ENCODE measurements around the gene GPI. TPM values are rescaled to one million over a fixed set of nuclear protein-coding genes. Genes with fewer than 3 reads are reported as not detected.

The GPI gene
- total and polyA plus RNA-seq, 9 donors, result 70.1 to 187 (median 124) TPM

DNA sequence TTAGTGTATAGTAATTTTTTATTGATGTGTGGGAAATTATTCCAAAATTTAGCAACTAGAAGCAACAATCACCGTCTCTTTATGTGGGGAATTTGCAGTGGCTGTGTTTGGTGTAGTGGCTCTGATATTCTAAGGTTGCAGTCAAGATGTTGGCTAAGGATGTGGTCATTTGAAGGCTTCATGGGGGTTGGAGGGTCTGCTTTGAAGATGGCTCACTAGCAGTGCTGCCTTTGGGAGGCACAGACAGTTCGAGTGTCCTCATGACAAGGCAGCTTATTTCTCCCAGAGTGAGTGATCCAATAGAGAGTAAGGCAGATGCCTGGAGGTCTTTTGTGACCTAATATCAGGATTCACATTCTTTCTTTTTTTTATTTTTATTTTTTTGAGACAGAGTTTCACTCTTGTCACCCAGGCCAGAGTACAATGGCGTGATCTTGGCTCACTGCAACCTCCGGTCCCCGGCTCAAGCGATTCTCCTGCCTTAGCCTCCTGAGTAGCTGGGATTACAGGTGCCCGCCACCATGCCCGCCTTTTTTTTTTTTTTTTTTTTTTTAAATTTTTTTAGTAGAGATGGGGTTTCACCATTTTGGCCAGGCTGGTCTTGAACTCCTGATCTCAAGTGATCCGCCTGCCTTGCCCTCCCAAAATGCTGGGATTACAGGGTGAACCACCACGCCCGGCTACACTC, 8.7 kb downstream of the GPI start:
- 95 to 97% (median 97%) methylated on average over 11 of the region's 11 CpGs for WGBS, 3 donors
- Histone ChIP-seq H3K4me3 (no peak overlapping the region), H3K9me3 (no peaks in the 10 kb centered on the region), H3K36me3 (no peaks in the 10 kb centered on the region), H3K4me1 (ENCODE audit: insufficient read depth) (no peaks in the 10 kb centered on the region), H3K27me3 (no peaks in the 10 kb centered on the region), H3K27ac (no peak overlapping the region)
- TF ChIP-seq POLR2A (IDR thresholded peaks at IDR 0.05), result no peak
- TF ChIP-seq EP300 (IDR thresholded peaks at IDR 0.05), result no peak
- TF ChIP-seq CTCF (IDR thresholded peaks at IDR 0.05), result no peak
- no peak for DNase-seq
- intact Hi-C loops (cut with DNase I), result no loop called here

DNA sequence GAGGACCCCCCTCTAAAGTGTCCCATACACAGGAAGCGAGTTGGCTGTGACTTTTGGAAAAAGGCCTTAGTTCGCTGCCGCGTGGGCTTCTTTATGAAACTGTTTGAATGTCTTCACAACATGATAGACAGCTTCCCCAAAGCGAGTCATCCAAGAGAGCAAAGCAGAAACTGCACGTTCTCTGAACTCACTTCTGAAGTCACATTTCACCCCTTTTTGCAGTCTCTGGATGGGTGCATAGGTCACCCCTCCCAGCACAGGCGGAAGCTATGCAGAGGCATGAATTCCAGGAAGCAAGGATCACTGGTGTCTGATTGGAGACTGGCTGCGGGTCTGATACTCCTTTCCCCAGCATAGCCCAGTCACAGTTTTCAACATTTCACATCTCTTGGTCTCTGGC, 10.6 kb downstream of the GPI start:
- 83 to 92% (median 83%) methylated on average over 8 of the region's 8 CpGs for WGBS, 3 donors
- Histone ChIP-seq H3K27ac (no peak overlapping the region), H3K9me3 (no peaks in the 10 kb centered on the region), H3K36me3 (no peaks in the 10 kb centered on the region), H3K4me3 (no peak overlapping the region), H3K4me1 (ENCODE audit: insufficient read depth) (no peaks in the 10 kb centered on the region), H3K27me3 (no peaks in the 10 kb centered on the region)
- no peak for DNase-seq
- intact Hi-C loops (cut with DNase I), result no loop called here
- TF ChIP-seq CTCF (IDR thresholded peaks at IDR 0.05), result no peak
- no peak for TF ChIP-seq EP300 (IDR thresholded peaks at IDR 0.05)
- TF ChIP-seq POLR2A (IDR thresholded peaks at IDR 0.05), result no peak

- H3K4me3 ChIP-seq, result no peak overlapping the region
- H3K36me3 ChIP-seq, result no peaks in the 10 kb centered on the region
- H3K4me1 ChIP-seq (ENCODE audit: insufficient read depth), result no peaks in the 10 kb centered on the region
- TF ChIP-seq POLR2A (IDR thresholded peaks at IDR 0.05), result no peak
- TF ChIP-seq CTCF (IDR thresholded peaks at IDR 0.05), result no peak
- TF ChIP-seq EP300 (IDR thresholded peaks at IDR 0.05), result no peak
- no peaks in the 10 kb centered on the region for H3K9me3 ChIP-seq
- 90% methylated on average over 5 of the region's 5 CpGs for WGBS, 3 donors
- H3K27ac ChIP-seq, result no peak overlapping the region
- no peaks in the 10 kb centered on the region for H3K27me3 ChIP-seq
- no peak for DNase-seq
- intact Hi-C loops (cut with DNase I), result no loop called here
Observed at GRCh38 chr19:34380639-34381241, 15.7 kb downstream of the GPI start.

- Histone ChIP-seq H3K27me3 (no peaks in the 10 kb centered on the region), H3K27ac (no peak overlapping the region), H3K36me3 (no peaks in the 10 kb centered on the region), H3K4me1 (ENCODE audit: insufficient read depth) (no peaks in the 10 kb centered on the region), H3K4me3 (no peak overlapping the region), H3K9me3 (no peaks in the 10 kb centered on the region)
- no peak for DNase-seq
- 85 to 93% (median 88%) methylated on average over 10 to 14 of the region's 14 CpGs for WGBS, 3 donors
- intact Hi-C loops (cut with DNase I), result no loop called here
- TF ChIP-seq EP300 (IDR thresholded peaks at IDR 0.05) (no peak), POLR2A (IDR thresholded peaks at IDR 0.05) (no peak), CTCF (IDR thresholded peaks at IDR 0.05) (no peak)
Observed at GRCh38 chr19:34381399-34382251, 16.6 kb downstream of the GPI start.

Measured in ovary (tissue), 9 donors.